ENCODE measurements around the gene SYTL3.

The SYTL3 gene

DNA sequence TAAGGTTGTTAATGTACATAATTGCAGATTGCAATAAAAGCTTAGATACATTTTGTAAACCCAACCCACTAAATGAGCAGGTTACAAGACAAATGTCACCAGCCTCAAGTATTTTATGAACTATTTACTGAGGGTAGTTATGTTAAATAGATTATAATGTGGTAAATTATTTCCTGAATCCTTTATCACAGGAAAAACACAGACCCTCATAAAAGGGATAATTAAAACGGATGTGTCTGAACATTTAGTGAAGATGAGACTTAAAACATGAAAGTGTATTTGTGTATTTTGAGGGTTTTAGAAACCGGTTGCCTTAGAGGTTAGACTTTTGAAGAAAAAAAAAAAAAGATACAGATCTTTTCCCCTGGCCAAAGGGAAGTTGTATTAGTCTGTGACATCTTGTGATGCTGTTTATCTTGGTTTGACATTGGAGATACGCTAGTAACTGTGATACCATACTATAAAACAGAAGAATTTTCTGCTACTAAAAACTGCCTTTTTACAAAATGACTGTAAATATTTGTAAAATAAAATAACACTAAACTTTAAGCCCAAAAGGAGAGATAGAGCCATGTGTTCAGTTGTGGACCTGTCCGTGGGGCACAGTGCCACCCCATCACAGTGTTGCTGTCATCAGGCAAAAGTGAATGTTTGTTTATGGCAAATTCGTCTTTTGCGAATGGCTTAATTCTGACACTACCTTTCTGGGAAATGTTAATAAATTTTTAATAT, 15.0 kb upstream of the SYTL3 start:
- no peaks in the 10 kb centered on the region for H3K9me2 ChIP-seq (replicated peaks; ENCODE audit: low read depth, low read length)
- peaks cover 16% of the 10 kb centered on the region; the same call in 1 of the 2 replicates for H3K36me3 ChIP-seq (ENCODE audit: insufficient read depth, low read length)
- no peaks in the 10 kb centered on the region for H3K9me3 ChIP-seq (ENCODE audit: insufficient read depth, low read depth, low read length)
- H4K20me1 ChIP-seq (ENCODE audit: insufficient read depth, low read length, poor library complexity, severe bottlenecking): peaks cover 21% of the 10 kb centered on the region
- H3K9ac ChIP-seq (ENCODE audit: low read depth, low read length, poor library complexity, severe bottlenecking): no peak overlapping the region
- H3K4me2 ChIP-seq (ENCODE audit: low read depth, low read length, poor library complexity, severe bottlenecking): no peak overlapping the region
- TF ChIP-seq EZH2phosphoT487 (IDR thresholded peaks at IDR 0.05; ENCODE audit: borderline replicate concordance): peak; percentile 96
- no peak for TF ChIP-seq CTCF (conservative IDR thresholded peaks at IDR 0.05; ENCODE audit: low read length)
- H2AFZ ChIP-seq (ENCODE audit: low read length): no peak overlapping the region
- H3F3A ChIP-seq (ENCODE audit: low read depth): peaks cover 8% of the 10 kb centered on the region; the same call in 1 of the 2 replicates
- H3K27me3 ChIP-seq (ENCODE audit: insufficient read depth, low read length, poor library complexity, severe bottlenecking): peaks cover 59% of the 10 kb centered on the region
- H3K79me2 ChIP-seq (ENCODE audit: insufficient read depth, low read length): no peaks in the 10 kb centered on the region
- H3K4me3 ChIP-seq (ENCODE audit: low read length, poor library complexity, severe bottlenecking): no peak overlapping the region
- peaks cover 10% of the 10 kb centered on the region for H3K4me1 ChIP-seq (ENCODE audit: insufficient read depth, low read length, poor library complexity, severe bottlenecking)

DNA sequence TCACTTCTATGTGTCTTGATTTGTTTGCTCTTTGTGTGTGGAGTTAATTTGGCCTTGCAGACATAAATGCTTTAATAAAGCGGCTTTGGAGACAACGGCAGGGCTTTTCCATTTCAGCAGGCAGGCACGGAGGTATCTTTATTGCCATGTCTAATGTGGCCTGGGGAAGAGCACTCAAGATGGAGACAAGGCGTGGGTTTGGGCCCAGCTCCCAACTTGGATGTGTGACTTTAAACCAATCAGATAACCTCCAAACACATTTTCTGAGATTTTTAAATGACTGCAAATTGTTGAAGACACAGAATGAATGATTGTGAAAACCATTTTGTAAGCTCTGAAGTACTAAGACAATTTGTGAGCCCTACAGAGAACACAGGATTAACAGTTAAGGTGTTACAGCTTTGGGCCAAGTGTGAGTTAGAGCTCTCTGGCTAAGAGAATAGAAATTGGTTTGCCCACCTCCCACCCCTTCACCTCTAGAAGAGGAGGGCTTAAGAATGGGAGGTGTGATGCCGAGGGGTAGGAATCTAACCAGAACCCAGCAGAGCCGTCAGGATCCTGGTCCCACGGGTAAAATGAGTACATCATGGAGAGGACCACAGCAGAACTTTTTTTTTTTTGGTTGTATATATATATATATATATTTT, 14.3 kb upstream of the SYTL3 start:
- no peaks in the 10 kb centered on the region for H3K9me3 ChIP-seq (ENCODE audit: insufficient read depth, low read depth, low read length)
- H3K36me3 ChIP-seq (ENCODE audit: insufficient read depth, low read length): peaks cover 13% of the 10 kb centered on the region; the same call in 1 of the 2 replicates
- TF ChIP-seq CTCF (conservative IDR thresholded peaks at IDR 0.05; ENCODE audit: low read length): no peak
- TF ChIP-seq EZH2phosphoT487 (IDR thresholded peaks at IDR 0.05; ENCODE audit: borderline replicate concordance): no peak
- H3K79me2 ChIP-seq (ENCODE audit: insufficient read depth, low read length): no peaks in the 10 kb centered on the region
- peaks cover 66% of the 10 kb centered on the region for H3K27me3 ChIP-seq (ENCODE audit: insufficient read depth, low read length, poor library complexity, severe bottlenecking)
- H3K9ac ChIP-seq (ENCODE audit: low read depth, low read length, poor library complexity, severe bottlenecking): no peak overlapping the region
- peaks cover 10% of the 10 kb centered on the region for H3K4me1 ChIP-seq (ENCODE audit: insufficient read depth, low read length, poor library complexity, severe bottlenecking)
- no peaks in the 10 kb centered on the region for H3K9me2 ChIP-seq (replicated peaks; ENCODE audit: low read depth, low read length)
- H4K20me1 ChIP-seq (ENCODE audit: insufficient read depth, low read length, poor library complexity, severe bottlenecking): peaks cover 21% of the 10 kb centered on the region
- H3K4me3 ChIP-seq (ENCODE audit: low read length, poor library complexity, severe bottlenecking): no peak overlapping the region
- H3K4me2 ChIP-seq (ENCODE audit: low read depth, low read length, poor library complexity, severe bottlenecking): no peak overlapping the region
- H3F3A ChIP-seq (ENCODE audit: low read depth): peaks cover 8% of the 10 kb centered on the region; the same call in 1 of the 2 replicates
- no peak overlapping the region for H2AFZ ChIP-seq (ENCODE audit: low read length)

GRCh38 chr6:158636778-158637177, 13.1 kb upstream of the SYTL3 start:
- Histone ChIP-seq H3K27me3 (ENCODE audit: insufficient read depth, low read length, poor library complexity, severe bottlenecking) (peaks cover 78% of the 10 kb centered on the region), H3K36me3 (ENCODE audit: insufficient read depth, low read length) (peaks cover 6% of the 10 kb centered on the region; the same call in 1 of the 2 replicates), H3F3A (ENCODE audit: low read depth) (peaks cover 8% of the 10 kb centered on the region; the same call in 1 of the 2 replicates), H3K9me3 (ENCODE audit: insufficient read depth, low read depth, low read length) (no peaks in the 10 kb centered on the region), H3K4me3 (ENCODE audit: low read length, poor library complexity, severe bottlenecking) (no peak overlapping the region), H3K9me2 (replicated peaks; ENCODE audit: low read depth, low read length) (no peaks in the 10 kb centered on the region), H3K4me2 (ENCODE audit: low read depth, low read length, poor library complexity, severe bottlenecking) (no peak overlapping the region), H2AFZ (ENCODE audit: low read length) (no peak overlapping the region), H3K79me2 (ENCODE audit: insufficient read depth, low read length) (no peaks in the 10 kb centered on the region), H3K9ac (ENCODE audit: low read depth, low read length, poor library complexity, severe bottlenecking) (no peak overlapping the region), H4K20me1 (ENCODE audit: insufficient read depth, low read length, poor library complexity, severe bottlenecking) (peaks cover 21% of the 10 kb centered on the region), H3K4me1 (ENCODE audit: insufficient read depth, low read length, poor library complexity, severe bottlenecking) (peaks cover 10% of the 10 kb centered on the region)
- TF ChIP-seq EZH2phosphoT487 (IDR thresholded peaks at IDR 0.05; ENCODE audit: borderline replicate concordance) (no peak), CTCF (conservative IDR thresholded peaks at IDR 0.05; ENCODE audit: low read length) (no peak)
